T47D (cell line): ENCODE results near the gene EIF1AY.
"Not testable (repeated sequence)": the region's sequence is repeated elsewhere in the genome, so short reads cannot be mapped to it uniquely, and the experiment has no call there.

Experiments
- DNase-seq, 2 experiments: peaks; one replicate each; pipeline versions ENCODE4 v3.0.0 to v3.0.0-alpha.2; 2011 to 2012; ENCODE audit warnings: low read depth in 1 of 2, low spot score in 1 of 2
- JUND ChIP-seq: IDR thresholded peaks from 2 replicates; pipeline ENCODE4 v1.6.1; 2012; ENCODE audit warnings: low read depth
- in situ Hi-C: cut with HindIII; loops from 2 replicates; pipeline ENCODE4 v1.10.0; 2016; ENCODE audit warnings: low sequenced_read_pairs, low pct_unique_long_range_greater_than_20kb

The EIF1AY gene

DNA sequence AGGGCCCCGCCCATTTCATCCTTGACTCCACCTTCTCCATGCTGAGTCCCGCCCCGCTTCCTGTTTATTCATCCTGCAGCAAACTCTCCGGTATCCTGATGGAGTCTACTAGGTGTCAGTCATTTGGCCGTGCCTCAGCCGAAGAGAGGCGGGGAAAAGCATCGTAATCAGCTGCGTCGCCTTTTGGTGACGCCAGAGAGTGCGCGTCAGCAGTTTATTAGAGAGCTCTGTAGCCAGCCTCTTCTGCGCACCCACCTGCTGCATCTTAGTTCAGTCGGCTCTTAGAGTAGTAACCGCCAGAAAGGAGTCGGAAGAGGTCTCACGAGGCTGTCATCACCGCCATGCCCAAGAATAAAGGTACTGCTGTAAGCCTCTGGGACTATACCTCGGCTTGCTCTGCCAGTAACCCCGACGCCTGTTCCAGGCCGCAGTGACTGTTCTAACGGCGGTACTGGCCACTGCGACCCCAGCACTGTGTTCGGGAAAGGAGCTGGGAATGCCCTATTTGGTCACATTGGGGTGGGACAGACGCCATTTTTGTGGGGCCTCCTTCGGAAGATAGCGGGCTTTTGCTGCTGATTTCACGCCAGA is at the start of gene EIF1AY:
Gene EIF1AY, plus strand, starts transcription at position 246 of the 591 bp plus-strand sequence. Its CDS starts 96 bp downstream, at position 342.
- no peak for TF ChIP-seq JUND
- in situ Hi-C loops = no loop called here
- no peak for DNase-seq

- TF ChIP-seq JUND = no peak
- no peak for DNase-seq
- in situ Hi-C loops = no loop called here
These were observed 47.1 kb upstream of the EIF1AY start for GRCh38 chrY:20528435-20528834.

GRCh38 chrY:20538186-20538585 is 37.4 kb upstream of the EIF1AY start:
- in situ Hi-C loops = no loop called here
- no peak for DNase-seq
- no peak for TF ChIP-seq JUND

DNA sequence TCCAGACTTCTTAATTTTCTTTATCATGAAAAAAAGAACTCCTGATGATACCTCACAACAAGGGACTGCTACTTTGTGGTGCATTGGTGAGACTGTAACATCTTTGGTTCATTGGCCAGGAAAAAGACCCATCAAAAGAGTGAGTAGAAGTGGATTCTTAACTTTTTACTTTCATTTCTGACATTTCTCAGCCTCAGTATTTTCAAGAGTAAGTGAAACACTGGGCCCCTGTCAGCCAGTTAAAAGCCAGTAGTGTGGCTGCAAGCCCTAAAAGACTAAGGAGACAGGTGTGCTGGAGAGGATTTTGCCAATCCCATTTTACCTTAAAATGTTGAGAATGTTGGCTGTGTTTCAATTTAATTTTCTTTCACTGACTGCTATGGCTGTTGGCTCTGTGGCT is 36.6 kb upstream of the EIF1AY start:
- in situ Hi-C loops = no loop called here
- no peak for DNase-seq
- TF ChIP-seq JUND = no peak

- DNase-seq = no peak
- in situ Hi-C loops = no loop called here
- TF ChIP-seq JUND = no peak
These were observed 31.1 kb upstream of the EIF1AY start for GRCh38 chrY:20544451-20544960.

DNA sequence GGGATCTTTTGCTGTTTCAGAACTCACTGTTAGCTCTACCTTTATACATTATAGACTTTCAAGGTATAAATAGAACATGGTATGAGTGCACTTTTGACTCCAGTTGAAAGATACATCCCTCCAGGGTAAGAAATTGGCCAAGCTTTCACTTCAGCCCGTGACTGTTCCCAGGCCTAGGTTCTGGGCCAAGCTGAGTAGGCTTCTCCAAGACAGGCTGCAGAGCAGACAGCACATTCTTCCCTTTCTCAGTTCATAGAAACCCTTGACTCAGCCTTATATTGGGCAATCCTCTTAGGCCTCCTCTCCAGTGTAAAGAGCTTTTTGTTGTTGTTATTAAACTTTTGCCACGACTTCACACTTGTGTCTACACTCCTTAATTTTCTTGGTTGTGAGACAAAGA is 29.5 kb upstream of the EIF1AY start:
- DNase-seq = no peak
- no peak for TF ChIP-seq JUND
- in situ Hi-C loops = no loop called here

GRCh38 chrY:20549289-20549688 is 26.3 kb upstream of the EIF1AY start:
- TF ChIP-seq JUND = no peak
- in situ Hi-C loops = no loop called here
- DNase-seq = no peak

- in situ Hi-C loops = no loop called here
- TF ChIP-seq JUND = no peak
- no peak for DNase-seq
These were observed 23.7 kb upstream of the EIF1AY start for GRCh38 chrY:20551840-20552239.

DNA sequence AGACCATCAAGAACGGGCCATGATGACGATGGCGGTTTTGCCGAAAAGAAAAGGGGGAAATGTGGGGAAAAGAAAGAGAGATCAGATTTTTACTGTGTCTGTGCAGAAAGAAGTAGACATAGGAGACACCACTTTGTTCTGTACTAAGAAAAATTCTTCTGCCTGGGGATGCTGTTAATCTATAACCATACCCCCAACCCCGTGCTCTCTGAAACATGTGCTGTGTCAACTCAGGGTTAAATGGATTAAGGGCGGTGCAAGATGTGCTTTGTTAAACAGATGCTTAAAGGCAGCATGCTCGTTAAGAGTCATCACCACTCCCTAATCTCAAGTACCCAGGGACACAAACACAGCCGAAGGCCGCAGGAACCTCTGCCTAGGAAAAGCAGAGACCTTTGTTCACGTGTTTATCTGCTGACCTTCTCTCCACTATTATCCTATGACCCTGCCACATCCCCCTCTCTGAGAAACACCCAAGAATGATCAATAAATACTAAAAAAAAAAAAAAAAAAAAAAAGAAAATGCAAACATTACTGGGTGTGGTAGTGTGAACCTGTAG is 22.7 kb upstream of the EIF1AY start:
- DNase-seq, in situ Hi-C loops: not testable (repeated sequence)

DNA sequence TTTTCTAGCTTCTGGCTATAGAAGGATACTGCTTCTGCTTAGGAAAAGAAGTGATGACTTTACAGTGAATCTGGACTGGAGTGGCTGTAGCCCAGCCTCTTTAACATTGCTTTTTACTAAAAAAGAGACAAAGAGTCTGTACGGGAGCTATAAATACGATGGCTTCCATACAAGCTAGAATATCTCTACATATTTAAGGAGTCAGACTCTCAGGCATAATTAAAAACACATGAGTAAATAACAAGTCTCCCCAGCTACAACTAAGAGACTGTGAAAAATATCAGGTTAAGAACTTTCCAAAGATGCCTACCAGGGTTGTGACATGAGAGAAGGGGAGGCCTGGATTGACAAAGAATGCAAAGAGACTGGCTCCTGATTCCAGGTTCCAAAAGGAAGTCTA is 19.8 kb upstream of the EIF1AY start:
- no peak for TF ChIP-seq JUND
- in situ Hi-C loops = no loop called here
- no peak for DNase-seq

DNA sequence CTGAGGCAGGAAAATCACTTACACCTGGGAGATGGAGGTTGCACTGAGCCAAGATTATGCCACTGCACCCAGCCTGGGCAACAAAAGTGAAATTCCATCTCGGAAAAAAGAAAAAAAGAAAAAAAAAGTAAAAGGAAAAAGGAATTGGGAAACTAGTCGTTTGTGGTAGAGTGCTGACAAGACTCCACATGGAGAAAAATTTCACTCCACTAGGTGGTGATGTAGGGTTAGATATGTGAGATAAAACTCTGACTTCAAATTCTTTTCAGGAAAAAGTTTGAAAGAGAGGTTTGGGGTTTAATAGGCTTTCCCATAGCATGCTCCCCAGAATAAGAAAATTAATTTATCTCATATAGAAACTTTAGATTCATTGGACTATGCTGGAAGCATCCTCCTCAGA is 16.9 kb upstream of the EIF1AY start:
- no peak for DNase-seq
- TF ChIP-seq JUND = no peak
- in situ Hi-C loops = no loop called here

GRCh38 chrY:20559873-20560512 is 15.6 kb upstream of the EIF1AY start:
- TF ChIP-seq JUND = no peak
- DNase-seq = no peak
- in situ Hi-C loops = no loop called here

GRCh38 chrY:20571306-20571705 is 4.3 kb upstream of the EIF1AY start:
- DNase-seq = no peak
- in situ Hi-C loops = no loop called here
- TF ChIP-seq JUND = no peak
